Measurements from ENCODE around the gene TPM4. TPM values are rescaled to one million over a fixed set of nuclear protein-coding genes. Genes with fewer than 3 reads are reported as not detected.

Gene TPM4
- total and polyA plus RNA-seq, 11 donors: 49.2 to 260 (median 92.1) TPM

- no peaks in the 10 kb centered on the region for H3K36me3 ChIP-seq
- no peak for TF ChIP-seq POLR2A (IDR thresholded peaks at IDR 0.05)
- no peak for TF ChIP-seq CTCF (IDR thresholded peaks at IDR 0.05)
- peak within 1 kb of the TSS in 1 of 12 donors; percentile 53 for H3K27ac ChIP-seq
- ATAC-seq (peak in 3 of 4 donors; percentile 24 to 68 (median 66)), DNase-seq (peak; percentile 28 to 77 (median 47))
- 37 to 44% (median 43%) methylated on average over 10 to 13 of the region's 13 CpGs for whole genome bisulfite sequencing, 4 donors
- H3K27me3 ChIP-seq: peaks cover 0 to 18% (median 0%) of the 10 kb centered on the region in 9 donors
- H3K4me3 ChIP-seq: peak within 1 kb of the TSS in 3 of 12 donors; percentile 19 to 52 (median 31)
- intact Hi-C loops (cut with DNase I): no loop called here
- H3K4me1 ChIP-seq: peaks cover 0 to 62% (median 0%) of the 10 kb centered on the region in 12 donors
- H3K9me3 ChIP-seq: no peaks in the 10 kb centered on the region
These were observed 67.3 kb downstream of the TPM4 start, which contains the start of gene HSH2D for GRCh38 chr19:16143399-16144215. HSH2D (plus strand) TSS chr19:16143685; CDS start chr19:16148751, 5,066 bp downstream.

GRCh38 chr19:16144216-16144581 is 67.9 kb downstream of the TPM4 start:
- Histone ChIP-seq H3K9me3 (no peaks in the 10 kb centered on the region), H3K4me3 (peak overlapping the region in 3 of 12 donors; percentile 19 to 52 (median 31)), H3K4me1 (peaks cover 0 to 68% (median 0%) of the 10 kb centered on the region in 12 donors), H3K27me3 (peaks cover 0 to 18% (median 0%) of the 10 kb centered on the region in 9 donors), H3K27ac (peak overlapping the region in 1 of 12 donors; percentile 53), H3K36me3 (no peaks in the 10 kb centered on the region)
- DNase-seq (no peak), ATAC-seq (no peak)
- TF ChIP-seq CTCF (IDR thresholded peaks at IDR 0.05) (no peak), POLR2A (IDR thresholded peaks at IDR 0.05) (no peak)
- 56 to 77% (median 69%) methylated on average over 1 of the region's 1 CpG for WGBS, 4 donors
- intact Hi-C loops (cut with DNase I): no loop called here

- Histone ChIP-seq H3K4me3 (no peak overlapping the region), H3K36me3 (no peaks in the 10 kb centered on the region), H3K9me3 (no peaks in the 10 kb centered on the region), H3K27ac (no peak overlapping the region), H3K27me3 (peaks cover 0 to 18% (median 0%) of the 10 kb centered on the region in 9 donors), H3K4me1 (peaks cover 0 to 70% (median 0%) of the 10 kb centered on the region in 12 donors)
- DNase-seq: no peak
- WGBS, 4 donors: 66 to 76% (median 73%) methylated on average over 5 of the region's 5 CpGs
- ATAC-seq: no peak
- intact Hi-C loops (cut with DNase I): no loop called here
- TF ChIP-seq CTCF (IDR thresholded peaks at IDR 0.05): no peak
- no peak for TF ChIP-seq POLR2A (IDR thresholded peaks at IDR 0.05)
These were observed 69.8 kb downstream of the TPM4 start for GRCh38 chr19:16146112-16146511.

- WGBS, 4 donors: 67 to 85% (median 70%) methylated on average over 8 of the region's 8 CpGs
- Histone ChIP-seq H3K4me3 (no peak overlapping the region), H3K27ac (peak overlapping the region in 1 of 12 donors; percentile 80), H3K4me1 (peaks cover 0 to 54% (median 0%) of the 10 kb centered on the region in 12 donors), H3K27me3 (peaks cover 0 to 9% (median 0%) of the 10 kb centered on the region in 9 donors), H3K9me3 (no peaks in the 10 kb centered on the region), H3K36me3 (no peaks in the 10 kb centered on the region)
- TF ChIP-seq CTCF (IDR thresholded peaks at IDR 0.05): no peak
- TF ChIP-seq POLR2A (IDR thresholded peaks at IDR 0.05): no peak
- DNase-seq: no peak
- intact Hi-C loops (cut with DNase I): no loop called here
- no peak for ATAC-seq
These were observed 72.3 kb downstream of the TPM4 start for GRCh38 chr19:16148443-16149229.

Data from heart left ventricle (tissue), 16 donors.